GM12878 (cell line): ENCODE data around the gene FASN. TPM values are rescaled to one million over a fixed set of nuclear protein-coding genes. Genes with fewer than 3 reads are reported as not detected.

ENCODE experiments used
- ATAC-seq: fragments of 200-7000 bp; cut with Tn5 transposase; 3 replicates; pipeline ENCODE4 v1.9.1; 2020; ENCODE audit warnings: mild to moderate bottlenecking, moderate library complexity
- BruUV-seq: library from RNA; stranded (reverse); fragments of 400-500 nt; replicated peaks from 2 replicates; lab custom pipeline; 2021; lab: Mats Ljungman, UMichigan
- CTCF ChIA-PET: fragments of 300-600 bp; sonication (Branson Sonifier 250); formaldehyde crosslinking; extraction: SDS; loops from one replicate; lab custom pipeline; 2021; ENCODE audit warnings: inconsistent platforms; lab: Yijun Ruan, JAX
- POLR2A ChIA-PET: fragments of 350-600 bp; formaldehyde crosslinking; extraction: SDS; loops from one replicate; lab custom pipeline; 2021; ENCODE audit warnings: inconsistent platforms; lab: Charles Lee
- RAD21 ChIA-PET: fragments of 300-600 bp; sonication (Branson Sonifier 250); formaldehyde crosslinking; loops from one replicate; lab custom pipeline; 2023; ENCODE audit warnings: antibody characterized with exemption; ENCODE audit not compliant: unreplicated experiment; lab: Charles Lee
- SMC1A ChIA-PET: fragments of 300-600 bp; sonication (Branson Sonifier 250); formaldehyde crosslinking; loops from one replicate; lab custom pipeline; 2023; ENCODE audit not compliant: unreplicated experiment, uncharacterized antibody; lab: Charles Lee
- DNase-seq: peaks from one replicate; pipeline ENCODE4 v3.0.0-alpha.2; 2011; ENCODE audit warnings: low read depth, low spot score
- FAIRE-seq: peaks from 3 replicates; lab custom pipeline; 2011; peaks lifted over from hg19 to GRCh38; lab: Jason Lieb, UNC
- H2AFZ ChIP-seq: 2 replicates; pipeline ENCODE4 v1.6.0; 2011; ENCODE audit warnings: low read depth, low read length, control low read depth; ENCODE audit not compliant: control insufficient read depth
- H3K27ac ChIP-seq: 2 replicates; pipeline ENCODE4 v1.5.1; 2011; ENCODE audit warnings: control low read depth; ENCODE audit not compliant: control insufficient read depth, insufficient read depth
- H3K27me3 ChIP-seq, 2 experiments: replicated peaks in 1 of 2; 2 replicates each; pipeline versions ENCODE4 v1.6.0 to v1.6.1; 2011; ENCODE audit warnings: low read length in 1 of 2; ENCODE audit not compliant: control insufficient read depth in 2 of 2, insufficient read depth in 2 of 2
- H3K36me3 ChIP-seq, 2 experiments: 2 replicates each; pipeline ENCODE4 v1.5.1; 2011; ENCODE audit warnings: low read length in 1 of 2; ENCODE audit not compliant: control insufficient read depth in 2 of 2, insufficient read depth in 2 of 2
- H3K4me1 ChIP-seq: 2 replicates; pipeline ENCODE4 v1.6.1; 2011; ENCODE audit warnings: mild to moderate bottlenecking, low read length, moderate library complexity, mixed read lengths; ENCODE audit not compliant: control insufficient read depth, insufficient read depth
- H3K4me2 ChIP-seq: 2 replicates; pipeline ENCODE4 v1.6.0; 2011; ENCODE audit warnings: control low read depth; ENCODE audit not compliant: control insufficient read depth, insufficient read depth
- H3K4me3 ChIP-seq: fragments of 200-600 bp; sonication (generic); 2 replicates; pipeline ENCODE4 v1.5.1; 2016
- H3K79me2 ChIP-seq: 2 replicates; pipeline ENCODE4 v1.6.0; 2011; ENCODE audit warnings: low read length; ENCODE audit not compliant: control insufficient read depth, insufficient read depth
- H3K9ac ChIP-seq: 2 replicates; pipeline ENCODE4 v1.8.0; 2011; ENCODE audit warnings: low read length, control low read depth, mixed read lengths; ENCODE audit not compliant: control insufficient read depth, insufficient read depth
- H3K9me3 ChIP-seq: replicated peaks from 3 replicates; pipeline ENCODE4 v1.5.1; 2011; ENCODE audit warnings: mild to moderate bottlenecking, low read length; ENCODE audit not compliant: control insufficient read depth, insufficient read depth
- H4K20me1 ChIP-seq: 2 replicates; pipeline ENCODE4 v1.6.0; 2011; ENCODE audit not compliant: control insufficient read depth, insufficient read depth
- CBX3 ChIP-seq: fragments of 200-600 bp; sonication (generic); IDR thresholded peaks from 2 replicates; pipeline ENCODE4 v1.6.1; 2016; ENCODE audit warnings: low read depth, borderline replicate concordance
- CTCF ChIP-seq, 3 experiments: IDR thresholded peaks in 2 of 3; conservative IDR thresholded peaks in 1 of 3; 2 replicates each; pipeline ENCODE4 v1.5.1; 2011; ENCODE audit warnings: low read depth in 3 of 3, low read length in 3 of 3, mild to moderate bottlenecking in 3 of 3, control low read depth in 2 of 3, moderate library complexity in 2 of 3, inconsistent platforms in 1 of 3, mixed read lengths in 1 of 3; ENCODE audit not compliant: control insufficient read depth in 2 of 3, insufficient read depth in 1 of 3; ENCODE audit errors: extremely low read depth in 1 of 3
- JUNB ChIP-seq: IDR thresholded peaks from 2 replicates; pipeline ENCODE4 v1.6.1; 2016; ENCODE audit warnings: antibody characterized with exemption, mild to moderate bottlenecking
- RAD21 ChIP-seq: IDR thresholded peaks from 2 replicates; pipeline ENCODE4 v1.6.1; 2011; ENCODE audit warnings: mild to moderate bottlenecking, low read depth, low read length, moderate library complexity; ENCODE audit not compliant: insufficient read depth
- RUNX3 ChIP-seq: IDR thresholded peaks from 2 replicates; pipeline ENCODE4 v1.6.1; 2012; ENCODE audit warnings: low read length, inconsistent platforms
- SMAD1 ChIP-seq: fragments of 450-650 bp; IDR thresholded peaks from 2 replicates; pipeline ENCODE4 v1.6.1; 2018; ENCODE audit warnings: mild to moderate bottlenecking, low read depth; ENCODE audit not compliant: partially characterized antibody
- SP1 ChIP-seq: IDR thresholded peaks from one replicate; pipeline ENCODE4 v1.6.1; 2011; ENCODE audit warnings: low read depth, low read length
- STAT3 ChIP-seq: IDR thresholded peaks from 2 replicates; pipeline ENCODE4 v1.6.1; 2011; ENCODE audit warnings: low read depth, low read length, improper control_type of control experiment
- TBL1XR1 ChIP-seq: IDR thresholded peaks from 2 replicates; pipeline ENCODE4 v1.6.1; 2012; ENCODE audit warnings: low read depth, low read length, improper control_type of control experiment
- WGBS: methylation state at CpG from one replicate; pipeline ENCODE4 v1.1.6; 2016; ENCODE audit warnings: low lambda C conversion rate; ENCODE audit not compliant: insufficient replicate concordance, insufficient coverage; ENCODE audit errors: missing lambda C conversion rate; 5-methylcytosine and 5-hydroxymethylcytosine counted together
- in situ Hi-C: fragments of 300-500 bp; cut with MboI; formaldehyde crosslinking; loops from 9 replicates; pipeline ENCODE4 v1.14.3; 2018; ENCODE audit warnings: mixed read lengths
- intact Hi-C: fragments of 100-400 bp; cut with micrococcal nuclease; formaldehyde crosslinking; loops from one replicate; pipeline ENCODE4 v1.14.2; 2022; ENCODE audit not compliant: unreplicated experiment
- polyA plus RNA-seq, 11 experiments: library from polyadenylated mRNA; depleted of rRNA in 4 of 11; unstranded in 6 of 11; stranded (reverse) in 5 of 11; fragments of >200 nt; fragmentation: Nextera tagmentation in 4 of 11; fragmentation: Illumina TruSeq in 1 of 11; extraction: Ambion mirVana in 4 of 11; extraction: Trizol in 1 of 11; gene quantifications; 1 replicate in 1 of 11; 2 replicates in 10 of 11; pipeline versions ENCODE4 v1.2.1 to v1.2.3, GENCODE V29; 2011 to 2016; ENCODE audit warnings: inconsistent platforms in 2 of 11, missing spikeins in 2 of 11, low read depth in 1 of 11
- total RNA-seq, 4 experiments: library from RNA; depleted of rRNA in 3 of 4; stranded (reverse); fragments of >200 nt in 3 of 4; fragmentation: Illumina TruSeq in 1 of 4; extraction: Trizol in 1 of 4; gene quantifications; 2 replicates each; pipeline versions ENCODE4 v1.2.1 to v1.2.3, GENCODE V29; 2013 to 2021
- TF ChIP-seq, protein P1 (sequence below): fragments of 450-650 bp; IDR thresholded peaks from 2 replicates; pipeline ENCODE4 v1.6.1; 2017; ENCODE audit warnings: low read depth, mild to moderate bottlenecking, moderate library complexity

FASN gene
- total and polyA plus RNA-seq, 10 of the 15 experiments (the other 5 are each of a cell fraction or from before 2014, with no cell fraction given) = 0.19 to 333 (median 30.4) TPM

GRCh38 chr17:82129095-82129494, 31.1 kb upstream of the FASN start:
- no peaks in the 10 kb centered on the region for H3K36me3 ChIP-seq
- H3K27ac ChIP-seq = no peak overlapping the region
- H3K27me3 ChIP-seq = no peaks in the 10 kb centered on the region
- H2AFZ ChIP-seq = no peak overlapping the region
- H3K4me2 ChIP-seq = no peak overlapping the region
- ChIA-PET SMC1A (no interaction called here), POLR2A (no interaction called here), CTCF (no interaction called here), RAD21 (no interaction called here)
- in situ Hi-C loops (no loop called here), intact Hi-C loops (no loop called here)
- DNase-seq (no peak), ATAC-seq (no peak), FAIRE-seq (no peak)
- no peaks in the 10 kb centered on the region for H3K9me3 ChIP-seq
- BruUV-seq = no TSS peak
- no peaks in the 10 kb centered on the region for H4K20me1 ChIP-seq
- 59% methylated on average over 4 of the region's 4 CpGs for WGBS
- TF ChIP-seq STAT3 (no peak), CBX3 (no peak), RUNX3 (no peak), SP1 (no peak), RAD21 (no peak), CTCF (IDR thresholded peaks at IDR 0.05 in 2 of 3, conservative IDR thresholded peaks at IDR 0.05 in 1 of 3; ENCODE audit: control insufficient read depth in 2 of 3, extremely low read depth in 1 of 3, insufficient read depth in 1 of 3, low read depth in 3 of 3, low read length in 3 of 3) (0 out of 6 replicates have a peak, but pooled peaks of 2 of the 3 experiments have one; percentile 7 to 17)
- H3K4me3 ChIP-seq = no peak overlapping the region
- no peaks in the 10 kb centered on the region for H3K79me2 ChIP-seq
- H3K4me1 ChIP-seq = peaks cover 5% of the 10 kb centered on the region
- no peak overlapping the region for H3K9ac ChIP-seq

DNA sequence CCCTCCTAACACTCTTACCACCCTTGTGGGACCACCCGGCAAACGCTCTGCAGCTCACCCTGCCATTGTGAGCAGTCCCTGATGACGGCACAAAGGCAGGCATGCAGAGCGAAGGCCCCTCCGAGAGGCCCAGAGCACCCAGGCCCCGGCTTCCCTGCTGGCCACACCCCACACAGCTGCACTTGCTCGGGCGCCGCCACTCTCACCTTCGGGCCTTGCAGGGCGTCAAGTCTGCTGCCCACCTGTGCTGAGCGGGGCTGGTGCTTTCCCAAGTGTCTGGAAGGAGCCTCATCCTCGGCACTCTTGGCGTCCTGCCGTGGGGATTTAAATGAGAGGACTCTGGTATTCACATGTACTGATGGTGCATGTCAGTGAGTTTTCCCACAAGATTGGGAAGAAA, 30.3 kb upstream of the FASN start:
- Histone ChIP-seq H3K27ac (no peak overlapping the region), H3K9me3 (no peaks in the 10 kb centered on the region), H3K79me2 (no peaks in the 10 kb centered on the region), H3K4me2 (no peak overlapping the region), H4K20me1 (no peaks in the 10 kb centered on the region), H3K4me1 (no peaks in the 10 kb centered on the region), H3K27me3 (no peaks in the 10 kb centered on the region), H3K9ac (no peak overlapping the region), H3K4me3 (no peak overlapping the region), H3K36me3 (no peaks in the 10 kb centered on the region), H2AFZ (no peak overlapping the region)
- FAIRE-seq (no peak), DNase-seq (no peak), ATAC-seq (no peak)
- in situ Hi-C loops (no loop called here), intact Hi-C loops (no loop called here)
- ChIA-PET SMC1A (no interaction called here), RAD21 (no interaction called here), POLR2A (interaction anchor here (0.6 kb wide), 1 partner anchor 155 kb away, joined by 3 read pairs; no protein-coding TSS in a partner anchor), CTCF (no interaction called here)
- WGBS = 86% methylated on average over 15 of the region's 15 CpGs
- BruUV-seq = no TSS peak
- TF ChIP-seq CTCF (IDR thresholded peaks at IDR 0.05 in 2 of 3, conservative IDR thresholded peaks at IDR 0.05 in 1 of 3; ENCODE audit: control insufficient read depth in 2 of 3, extremely low read depth in 1 of 3, insufficient read depth in 1 of 3, low read depth in 3 of 3, low read length in 3 of 3) (no peak), TBL1XR1 (no peak), SMAD1 (no peak), JUNB (no peak)
- TF ChIP-seq, protein P1, sequence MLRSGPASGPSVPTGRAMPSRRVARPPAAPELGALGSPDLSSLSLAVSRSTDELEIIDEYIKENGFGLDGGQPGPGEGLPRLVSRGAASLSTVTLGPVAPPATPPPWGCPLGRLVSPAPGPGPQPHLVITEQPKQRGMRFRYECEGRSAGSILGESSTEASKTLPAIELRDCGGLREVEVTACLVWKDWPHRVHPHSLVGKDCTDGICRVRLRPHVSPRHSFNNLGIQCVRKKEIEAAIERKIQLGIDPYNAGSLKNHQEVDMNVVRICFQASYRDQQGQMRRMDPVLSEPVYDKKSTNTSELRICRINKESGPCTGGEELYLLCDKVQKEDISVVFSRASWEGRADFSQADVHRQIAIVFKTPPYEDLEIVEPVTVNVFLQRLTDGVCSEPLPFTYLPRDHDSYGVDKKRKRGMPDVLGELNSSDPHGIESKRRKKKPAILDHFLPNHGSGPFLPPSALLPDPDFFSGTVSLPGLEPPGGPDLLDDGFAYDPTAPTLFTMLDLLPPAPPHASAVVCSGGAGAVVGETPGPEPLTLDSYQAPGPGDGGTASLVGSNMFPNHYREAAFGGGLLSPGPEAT = no peak
